Stimulated activated CD4-positive, alpha-beta T cell treated with anti-CD3 and anti-CD28 coated beads, Interleukin-12 subunit alpha, Interleukin-12 subunit beta, amount 100 ng/mL, for 48 hours (primary cell): ENCODE results near the gene PPP1R1A.

ENCODE experiments used
- DNase-seq, 3 donors: peaks; one replicate each; pipeline ENCODE4 v3.0.0-alpha.2; 2020; ENCODE audit warnings: low read depth in 2 of 3, low spot score in 1 of 3

The PPP1R1A gene, protein sequence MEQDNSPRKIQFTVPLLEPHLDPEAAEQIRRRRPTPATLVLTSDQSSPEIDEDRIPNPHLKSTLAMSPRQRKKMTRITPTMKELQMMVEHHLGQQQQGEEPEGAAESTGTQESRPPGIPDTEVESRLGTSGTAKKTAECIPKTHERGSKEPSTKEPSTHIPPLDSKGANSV

DNA sequence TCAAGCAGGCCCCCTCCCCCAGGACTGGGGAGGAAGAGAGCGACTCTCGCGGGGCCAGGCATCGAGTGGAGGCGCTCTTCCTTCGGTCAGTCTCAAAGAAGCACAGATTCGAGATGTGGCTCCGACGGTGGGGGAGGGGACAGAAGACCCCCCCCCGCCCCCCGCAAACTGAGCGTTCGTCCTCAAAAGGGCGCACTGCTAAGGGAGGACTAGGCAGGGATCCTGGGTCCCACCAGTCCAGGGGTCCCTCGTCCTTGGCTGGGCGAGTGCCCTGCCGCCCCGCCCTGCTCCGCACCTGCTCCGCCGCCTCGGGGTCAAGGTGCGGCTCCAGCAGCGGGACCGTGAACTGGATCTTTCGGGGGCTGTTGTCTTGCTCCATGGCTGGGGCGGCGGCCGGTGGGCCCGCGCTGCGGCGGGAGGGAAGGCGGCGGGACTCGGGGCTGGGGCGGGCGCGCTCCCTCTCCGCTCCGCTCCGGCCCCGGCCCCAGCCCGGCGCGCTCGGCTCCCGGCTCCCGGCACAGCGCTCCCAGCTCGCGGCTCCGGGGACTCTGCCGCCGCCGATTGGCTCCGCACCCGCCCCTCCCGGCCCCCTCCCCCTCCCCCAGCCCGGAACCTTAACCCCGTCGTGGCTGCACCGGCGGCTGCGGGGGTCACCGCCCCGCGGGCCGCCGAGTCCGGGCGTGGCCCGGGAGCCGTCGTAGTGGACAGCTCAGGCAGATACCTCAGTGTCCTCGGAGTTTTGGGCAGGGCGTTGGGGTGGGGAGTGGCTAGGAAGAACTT lies at the start of gene PPP1R1A:
Gene PPP1R1A (minus strand): TSS at position 550 of the 780 bp plus-strand sequence. CDS start 171 bp downstream, at position 379.
- no peak for DNase-seq

DNA sequence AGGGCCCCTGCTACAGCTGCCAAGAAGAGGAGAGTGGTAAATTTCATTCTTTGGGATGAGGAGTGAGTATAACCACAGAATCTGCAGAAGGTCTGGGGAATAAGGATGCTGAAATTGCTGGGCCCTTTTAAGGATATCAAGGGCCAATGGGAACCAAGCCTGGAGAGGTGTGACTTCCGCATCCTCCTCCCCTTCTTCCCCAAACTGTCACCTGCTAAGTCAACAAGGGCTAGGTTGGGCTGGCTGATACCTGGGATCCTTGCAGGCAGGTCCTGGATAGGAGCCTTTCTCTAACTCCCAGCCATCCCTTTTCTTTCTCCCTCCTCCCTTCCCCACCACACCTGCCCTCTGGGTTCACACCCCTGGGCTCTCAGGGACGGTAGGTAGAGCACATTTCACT lies 46.3 kb upstream of the PPP1R1A start, which contains the start of gene LACRT:
Gene LACRT (minus strand): TSS at position 101 of the 400 bp plus-strand sequence. CDS start 54 bp downstream, at position 47.
- DNase-seq: no peak

DNA sequence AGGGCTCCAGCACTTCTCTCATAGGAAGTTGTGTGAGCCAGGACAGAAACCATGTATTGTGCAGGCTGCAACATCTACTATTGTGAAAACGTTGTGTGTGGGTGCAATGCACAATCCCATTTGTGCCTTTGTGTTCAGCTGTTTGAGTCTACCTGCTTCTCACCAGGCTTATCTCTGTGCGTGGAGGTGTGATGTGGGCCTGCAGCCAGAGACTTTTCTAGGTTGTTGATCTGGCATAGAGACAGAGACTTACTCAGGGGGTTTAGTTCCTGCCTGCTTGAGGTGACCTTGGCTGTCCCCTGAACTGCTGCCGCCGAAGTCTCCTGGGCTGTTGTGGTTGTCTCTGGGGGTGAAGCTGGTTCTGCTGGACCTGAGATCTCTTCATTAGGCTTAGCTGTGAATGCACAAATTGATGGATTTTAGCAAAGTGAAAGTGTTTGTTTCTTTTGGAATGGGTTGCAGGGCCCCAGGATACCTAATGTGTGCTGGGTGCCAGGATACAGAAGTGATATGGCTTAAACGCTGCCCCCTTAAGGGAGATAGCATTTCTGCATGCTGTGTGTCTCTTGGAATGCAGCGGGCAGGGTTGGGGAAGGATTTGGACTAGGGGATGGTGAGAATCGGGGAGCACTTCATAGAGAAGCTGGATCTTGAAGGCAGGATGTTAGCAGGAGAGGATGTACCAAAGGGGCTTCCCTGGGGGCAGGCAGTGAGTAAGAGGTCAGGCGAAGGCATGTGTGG lies 43.7 kb upstream of the PPP1R1A start:
- DNase-seq: no peak

DNA sequence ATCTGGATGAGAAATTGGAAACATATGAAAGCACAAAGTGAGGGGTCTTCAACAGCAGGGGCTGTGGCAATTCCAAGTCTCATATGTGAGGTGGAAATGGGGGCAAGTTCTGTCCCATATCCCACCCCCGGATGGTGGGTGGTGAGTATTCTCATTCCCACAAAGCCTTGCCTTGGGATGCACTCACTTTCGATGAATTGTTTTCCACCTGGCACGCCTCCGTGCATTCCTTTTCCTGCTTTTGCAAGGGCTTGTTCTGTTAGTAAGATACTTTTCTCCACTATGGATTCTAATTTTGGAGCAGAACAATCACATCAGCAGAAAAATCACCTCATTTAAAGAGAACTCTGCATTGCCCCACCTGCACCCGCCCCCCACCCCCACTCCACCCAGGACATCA lies 43.1 kb upstream of the PPP1R1A start:
- DNase-seq: no peak

DNA sequence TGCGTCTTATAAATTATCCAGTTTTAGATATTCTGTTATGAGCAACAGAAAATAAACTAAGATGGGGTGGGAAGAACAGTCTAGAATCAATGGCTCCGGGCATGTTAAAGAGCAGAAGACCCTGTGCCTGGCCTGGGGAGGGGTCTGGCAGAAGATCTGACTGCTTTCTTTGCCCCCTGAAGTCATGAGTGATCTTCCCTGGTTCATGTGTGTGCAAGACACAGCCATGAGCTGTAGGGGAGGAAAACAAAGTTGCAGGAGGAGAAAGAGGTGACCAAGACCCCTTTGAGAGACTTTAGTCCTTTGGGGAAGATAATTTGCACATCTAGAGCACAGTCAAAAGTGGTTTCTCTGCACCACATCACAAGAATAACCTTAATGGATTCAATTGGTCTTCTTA lies 41.5 kb upstream of the PPP1R1A start:
- no peak for DNase-seq

DNA sequence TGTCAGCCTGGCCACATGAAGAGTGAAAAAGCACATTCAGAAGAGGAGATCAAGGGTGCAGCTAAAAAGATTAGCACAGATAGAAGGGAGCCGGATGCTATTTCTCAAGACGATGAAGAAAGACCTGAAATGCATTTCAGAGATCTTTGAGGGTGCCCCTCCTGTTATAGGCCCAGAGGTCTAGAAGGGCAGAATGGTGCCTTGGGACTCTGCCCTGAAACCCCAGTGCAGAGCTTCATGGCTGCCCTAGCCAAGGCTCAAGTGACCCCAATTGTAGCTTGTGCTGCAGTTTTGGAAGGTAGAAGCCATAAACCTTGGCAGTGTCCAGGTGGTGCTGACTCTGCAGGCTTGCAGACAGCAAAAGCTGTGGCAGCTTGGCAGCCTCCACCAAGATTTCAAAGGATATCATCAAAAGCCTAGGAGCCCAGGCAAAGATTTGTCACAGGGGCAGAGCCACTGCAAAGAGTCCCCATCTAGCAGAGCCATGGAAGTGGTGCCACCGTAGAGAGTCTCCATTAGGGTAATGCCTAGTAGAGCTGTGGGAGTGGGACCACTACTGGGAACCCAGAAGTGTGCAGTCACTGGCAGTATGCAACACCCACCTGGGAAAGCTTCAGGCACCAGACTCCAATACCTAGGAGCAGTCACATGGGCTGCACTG lies 39.9 kb upstream of the PPP1R1A start:
- no peak for DNase-seq

DNA sequence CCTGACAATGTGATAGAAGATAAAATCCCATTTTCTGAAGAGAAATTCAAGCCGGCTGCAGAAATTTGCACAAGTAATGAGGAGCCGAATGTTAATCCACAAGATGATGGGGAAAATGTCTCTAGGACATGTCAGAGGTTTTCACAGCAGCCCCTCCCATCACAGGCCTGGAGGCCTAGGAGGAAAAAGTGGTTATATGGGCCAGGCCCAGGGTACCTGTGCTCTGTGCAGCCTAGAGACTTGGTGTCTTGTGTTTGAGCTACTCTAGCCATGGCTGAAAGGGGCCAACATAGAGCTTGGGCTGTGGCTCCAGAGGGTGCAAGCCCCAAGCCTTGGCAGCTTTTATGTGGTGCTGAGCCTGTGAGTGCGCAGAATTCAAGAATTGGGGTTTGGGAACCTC lies 38.8 kb upstream of the PPP1R1A start:
- no peak for DNase-seq

DNA sequence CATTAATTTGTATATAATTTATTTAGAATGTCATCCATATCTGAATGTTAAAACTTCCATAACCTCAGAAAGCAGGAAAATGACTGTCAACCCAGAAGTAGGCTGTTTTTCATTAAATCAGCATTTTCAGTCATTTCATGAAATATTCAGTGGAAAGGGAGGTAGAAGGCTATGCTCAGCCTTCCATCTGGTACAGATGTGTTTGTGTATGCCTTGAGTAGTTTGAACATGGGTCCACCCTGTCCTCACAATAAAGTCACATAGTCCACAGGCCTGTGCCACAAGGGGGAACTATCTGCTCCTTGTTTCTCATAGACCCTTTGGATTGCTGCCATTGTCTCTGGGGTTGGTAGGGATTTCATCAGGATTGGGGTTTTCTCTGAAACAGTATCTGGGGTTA lies 37.1 kb upstream of the PPP1R1A start:
- no peak for DNase-seq

DNA sequence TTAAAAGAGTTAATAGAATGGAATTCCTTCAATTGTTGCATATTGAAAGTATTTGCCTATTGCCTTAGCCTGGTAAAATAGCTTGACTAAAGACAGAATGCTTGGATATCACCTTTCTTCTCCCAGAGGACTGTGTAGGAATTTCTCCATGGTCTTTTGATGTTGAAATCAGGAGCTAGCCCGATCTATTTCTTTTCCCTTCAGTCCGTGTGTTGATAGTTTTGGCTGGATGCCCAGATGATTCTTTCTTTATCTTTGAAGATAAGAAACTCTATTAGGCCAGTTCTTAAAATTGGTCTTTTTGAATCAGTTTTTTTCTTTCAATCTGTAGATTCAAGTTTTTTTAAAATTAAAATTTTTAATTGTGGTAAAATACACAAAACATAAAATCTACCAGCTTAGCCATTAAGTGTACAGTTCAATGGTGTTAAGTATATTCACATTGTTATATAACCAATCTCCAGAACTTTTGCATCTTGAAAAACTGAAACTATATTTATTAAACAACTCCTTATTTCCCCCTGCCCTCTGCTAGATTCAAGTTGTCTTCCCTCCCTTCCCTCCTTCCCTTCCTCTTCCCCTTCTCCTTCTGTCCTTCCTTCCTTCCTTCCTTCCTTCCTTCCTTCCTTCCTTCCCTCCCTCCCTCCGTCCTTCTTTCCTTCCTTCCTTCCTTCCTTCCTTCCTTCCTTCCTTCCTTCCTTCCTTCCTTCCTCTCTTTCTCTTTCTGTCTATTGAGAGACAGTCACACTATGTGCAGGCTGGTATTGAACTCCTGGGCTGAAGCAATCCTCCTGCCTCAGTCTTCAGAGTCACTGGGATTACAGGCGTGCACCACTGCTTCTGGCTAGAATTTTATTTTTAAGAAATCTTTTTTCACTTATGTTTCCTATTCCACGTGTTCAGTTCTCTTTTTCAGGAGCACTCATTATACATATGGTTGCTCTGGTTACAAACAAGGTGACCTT lies 36.1 kb upstream of the PPP1R1A start:
- no peak for DNase-seq

DNA sequence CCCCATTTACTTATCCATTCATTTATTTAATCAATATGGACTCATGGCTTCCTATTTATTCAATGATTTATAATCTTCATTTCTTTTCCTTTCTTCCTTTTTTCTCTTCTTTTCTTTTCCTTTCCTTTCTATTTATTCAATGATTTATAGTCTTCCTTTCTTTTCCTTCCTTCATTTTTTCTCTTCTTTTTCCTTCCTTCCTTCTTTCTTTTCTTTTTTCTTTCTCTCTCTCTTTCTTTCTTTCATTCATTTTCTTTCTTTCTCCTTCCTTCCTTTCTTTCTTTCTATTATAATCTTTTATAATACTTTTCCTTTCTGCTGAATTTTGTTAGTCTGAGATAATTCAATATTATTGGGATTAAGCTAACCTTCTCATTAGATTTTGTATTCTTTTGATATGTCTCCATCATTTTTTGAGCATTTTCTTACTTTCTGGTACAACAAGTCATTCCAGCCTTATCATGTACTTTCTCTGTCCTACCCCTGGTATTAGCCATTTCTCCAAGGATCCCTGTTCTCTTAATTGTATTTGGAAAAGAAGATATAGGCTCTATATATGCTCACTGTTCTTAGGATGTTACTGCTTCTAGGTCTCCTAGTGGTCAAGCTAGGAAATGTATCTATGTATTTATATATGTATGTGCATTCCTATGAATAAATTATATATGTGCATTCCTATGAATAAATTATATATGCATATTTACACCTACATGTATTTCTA lies 34.2 kb upstream of the PPP1R1A start:
- DNase-seq: no peak

DNA sequence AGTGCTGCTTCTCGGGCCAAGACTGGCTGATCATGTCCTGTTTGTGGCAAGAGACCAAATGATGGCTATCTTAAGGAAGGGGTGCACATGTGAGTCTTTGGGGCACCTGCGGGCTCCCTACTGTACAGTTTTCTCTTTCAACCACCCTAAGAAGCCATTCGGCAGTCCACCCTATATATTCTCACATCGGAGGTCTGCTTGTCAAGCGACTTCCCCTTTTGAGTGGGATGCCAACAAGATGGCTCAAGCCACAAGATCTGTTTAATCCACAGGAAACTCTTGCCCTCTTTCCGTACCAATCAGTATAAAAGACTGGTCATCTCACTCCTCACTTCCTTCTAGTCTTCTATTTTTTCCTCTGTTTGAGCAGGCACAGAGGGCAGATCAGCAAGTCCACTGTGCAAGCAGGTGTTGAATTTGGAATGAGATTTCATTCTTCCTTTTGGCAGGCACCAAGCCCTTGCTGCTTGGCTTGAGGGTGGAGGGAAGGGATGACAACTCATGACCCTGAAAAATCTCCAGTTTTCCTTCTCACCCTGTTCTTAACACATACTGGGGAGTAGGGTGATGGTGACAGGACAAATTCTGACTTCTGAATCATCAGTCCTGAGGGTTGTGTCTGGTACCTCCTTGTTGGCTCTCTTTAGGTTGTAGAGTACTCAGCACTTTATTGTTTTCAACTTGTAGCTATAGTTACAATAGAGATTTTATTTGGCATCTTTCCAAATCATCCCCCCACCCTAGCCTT lies 28.6 kb upstream of the PPP1R1A start:
- no peak for DNase-seq

DNA sequence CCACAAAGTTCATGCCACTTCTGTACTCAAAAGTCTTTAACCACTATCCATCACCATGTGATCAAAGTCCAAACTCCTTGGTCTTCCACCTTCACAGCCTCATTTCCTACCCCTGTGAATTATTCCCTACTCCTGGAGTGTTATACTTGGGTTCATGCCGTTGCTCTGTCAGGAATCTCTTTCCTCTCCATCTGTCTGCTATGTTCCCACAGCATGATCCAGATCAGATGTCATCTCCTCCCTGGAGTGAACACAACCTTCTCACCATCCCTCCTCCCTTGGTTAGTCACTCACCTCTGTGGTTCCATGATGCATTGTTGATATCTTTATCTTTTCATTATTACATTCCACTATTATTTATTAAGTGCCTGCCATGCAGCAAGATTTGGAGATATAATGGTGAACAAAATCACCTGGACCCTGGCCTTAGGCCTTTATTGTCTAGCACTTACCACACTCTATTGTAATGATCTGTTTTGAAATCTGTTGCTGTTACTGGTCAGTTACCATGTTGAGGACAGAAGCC lies 23.8 kb upstream of the PPP1R1A start:
- DNase-seq: no peak

DNA sequence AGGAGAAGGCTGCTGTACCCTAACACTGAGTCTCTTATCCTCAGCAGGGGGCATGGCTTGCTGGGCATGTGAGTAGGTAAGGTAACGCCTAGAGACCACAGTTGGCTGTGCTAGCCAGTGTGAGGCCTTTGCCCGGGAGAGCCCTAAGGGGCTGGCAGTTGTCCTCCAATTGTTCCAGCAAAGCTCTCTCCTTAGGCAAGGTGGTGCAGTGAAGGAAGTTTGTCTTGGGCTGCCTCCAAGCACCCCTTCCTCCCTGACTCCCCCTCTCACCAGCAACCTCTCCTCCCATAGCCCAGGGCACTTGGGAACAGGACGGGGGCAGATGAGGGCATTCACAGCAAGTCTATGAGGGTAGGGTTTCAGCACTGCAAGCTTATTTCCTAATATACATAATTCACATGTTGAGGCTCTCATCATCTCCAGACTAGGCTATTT lies 23.3 kb upstream of the PPP1R1A start:
- no peak for DNase-seq

DNA sequence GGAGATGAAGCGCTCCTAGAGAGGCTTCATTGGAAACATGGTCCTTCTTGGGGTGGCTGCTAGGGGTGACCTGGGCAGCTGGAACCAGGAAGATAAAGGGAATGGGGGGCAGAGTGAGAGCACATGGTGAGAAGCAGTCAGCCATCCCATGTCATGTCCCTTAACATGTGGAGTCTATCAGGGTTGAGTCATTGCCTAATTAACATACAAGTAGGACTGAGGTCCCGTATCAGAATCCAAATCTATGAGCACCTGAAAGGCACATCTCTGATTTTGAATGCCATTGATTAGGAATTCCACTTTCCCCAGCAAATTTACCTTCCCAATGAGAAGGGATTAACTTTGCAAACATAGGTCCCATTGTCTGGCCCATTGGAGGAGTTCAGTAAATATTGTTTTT lies 20.3 kb upstream of the PPP1R1A start:
- DNase-seq: no peak

DNA sequence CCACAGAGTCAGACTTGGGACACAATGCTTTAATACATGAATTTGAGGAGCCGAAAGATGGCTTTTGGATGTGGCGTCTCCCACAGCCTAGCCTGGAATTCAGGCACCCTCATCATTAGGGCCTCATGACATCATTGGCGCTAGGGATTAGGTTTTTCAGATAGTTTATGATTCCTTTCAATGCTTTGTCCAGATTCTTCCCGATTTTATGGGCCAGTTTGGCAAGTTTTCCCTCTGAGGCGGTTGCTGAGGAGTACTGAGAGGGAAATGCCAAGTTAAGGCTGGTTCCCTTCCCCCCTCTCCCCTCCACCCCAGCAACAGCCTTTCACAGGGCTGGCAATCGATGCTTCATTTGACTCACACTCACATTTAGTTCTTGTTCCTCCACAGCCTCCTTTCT lies 19.7 kb upstream of the PPP1R1A start:
- no peak for DNase-seq

DNA sequence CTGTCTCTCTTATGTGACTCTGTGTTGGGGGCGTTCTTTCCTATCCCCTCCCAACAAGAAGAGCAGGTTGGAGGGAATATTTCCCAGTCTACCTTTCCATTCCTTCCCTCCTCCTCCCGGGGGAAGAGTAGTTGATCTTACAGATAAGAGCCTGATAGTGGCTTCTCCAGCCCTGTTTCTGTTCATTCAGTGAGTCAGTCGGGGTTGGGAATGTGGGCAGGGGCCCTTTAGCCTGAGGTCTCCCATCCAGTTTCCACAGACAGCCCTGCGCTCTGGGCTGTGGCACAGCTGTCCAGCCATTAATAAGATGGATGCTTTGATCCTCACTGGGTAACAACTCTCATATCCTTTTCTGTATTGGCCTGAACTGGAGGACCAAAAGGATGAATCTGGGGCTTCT lies 18.1 kb upstream of the PPP1R1A start:
- no peak for DNase-seq

DNA sequence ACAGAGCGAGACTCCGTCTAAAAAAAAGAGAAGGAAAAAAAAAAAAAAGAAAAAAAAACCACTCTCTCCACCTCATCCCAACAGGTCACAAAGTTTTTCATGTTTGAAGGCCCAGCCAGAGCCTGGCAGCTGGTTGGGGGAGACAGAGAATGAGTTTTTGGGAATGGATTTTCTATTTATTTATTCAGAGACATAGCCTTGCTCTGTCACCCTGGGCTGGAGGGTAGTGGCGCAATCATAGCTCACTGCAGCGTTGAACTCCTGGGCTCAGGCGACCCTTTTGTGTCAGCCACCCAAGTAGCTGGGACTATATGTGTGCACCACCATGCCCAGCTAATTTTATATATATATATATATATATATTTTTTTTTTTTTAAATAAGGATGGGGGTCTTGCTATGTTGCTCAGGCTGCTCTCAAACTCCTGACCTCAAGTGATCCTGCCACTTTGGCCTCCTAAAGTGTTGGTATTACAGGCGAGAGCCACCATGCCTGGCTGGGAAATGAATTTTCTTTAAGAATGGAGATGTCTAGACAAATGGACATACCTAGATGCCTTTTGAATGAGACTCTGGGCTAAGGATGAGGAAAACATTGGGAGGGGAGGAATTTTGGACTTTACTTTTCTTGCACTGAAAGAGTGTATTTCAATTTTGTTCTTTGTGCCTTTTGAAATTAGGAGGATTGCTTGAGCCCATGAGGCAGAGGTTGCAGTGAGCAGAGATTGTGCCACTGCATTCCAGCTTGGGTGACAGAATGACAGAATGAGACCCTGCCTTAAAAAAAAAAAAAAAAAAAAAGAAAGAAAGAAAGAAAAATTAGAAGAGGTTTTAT lies 16.9 kb upstream of the PPP1R1A start:
- DNase-seq: no peak

DNA sequence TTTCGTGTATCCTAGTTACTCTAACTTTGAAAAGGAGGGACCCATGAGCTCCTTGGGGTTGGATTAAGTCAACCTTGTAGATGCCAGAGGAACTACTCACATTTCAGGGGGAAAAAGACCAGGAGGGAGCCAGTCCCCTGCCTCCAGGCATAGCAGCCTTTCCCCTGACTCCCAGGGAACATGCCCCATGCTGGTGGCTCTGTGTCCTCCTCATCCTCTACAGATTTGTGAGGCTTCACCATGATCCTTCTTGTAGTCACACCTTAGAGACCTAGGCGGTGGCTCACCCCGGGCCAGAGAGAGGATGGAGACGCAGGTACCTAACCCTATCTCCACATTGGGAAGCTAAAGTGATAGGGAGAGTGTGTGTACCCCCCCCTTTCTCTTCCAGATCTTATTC lies 16.0 kb upstream of the PPP1R1A start:
- no peak for DNase-seq
